Endothelial cell of umbilical vein (primary cell): ENCODE measurements around the gene TAF11L5. TPM values are rescaled to one million over a fixed set of nuclear protein-coding genes. Genes with fewer than 3 reads are reported as not detected.

ENCODE experiments used
- BruUV-seq: library from RNA; stranded (reverse); fragments of 400-500 nt; replicated peaks from 2 replicates; lab custom pipeline; 2021; lab: Mats Ljungman, UMichigan
- CTCF ChIA-PET: fragments of 300-600, 350-600 bp; sonication (Branson Sonifier 250); formaldehyde crosslinking; loops from one replicate; lab custom pipeline; 2021; ENCODE audit warnings: antibody characterized with exemption, inconsistent platforms; lab: Charles Lee
- POLR2A ChIA-PET: fragments of 300-600, 350-600 bp; sonication (Branson Sonifier 250); formaldehyde crosslinking; loops from one replicate; lab custom pipeline; 2021; ENCODE audit warnings: antibody characterized with exemption, inconsistent platforms; lab: Charles Lee
- DNase-seq: peaks from one replicate; pipeline ENCODE4 v3.0.0-alpha.2; 2011; ENCODE audit warnings: low read depth, low spot score
- FAIRE-seq: peaks from 2 replicates; lab custom pipeline; 2011; peaks lifted over from hg19 to GRCh38; lab: Jason Lieb, UNC
- H2AFZ ChIP-seq: 2 replicates; pipeline ENCODE4 v1.6.0; 2012; ENCODE audit warnings: low read depth, low read length, control low read depth, inconsistent platforms
- H3K27ac ChIP-seq: 2 replicates; pipeline ENCODE4 v1.5.1; 2011; ENCODE audit warnings: low read depth, mild to moderate bottlenecking, control low read depth, low read length, moderate library complexity; ENCODE audit not compliant: insufficient read depth
- H3K27me3 ChIP-seq, 2 experiments: 2 replicates each; pipeline versions ENCODE4 v1.6.0 to v1.6.1; 2011; ENCODE audit warnings: low read length in 2 of 2, mixed read lengths in 1 of 2; ENCODE audit not compliant: control insufficient read depth in 2 of 2, insufficient read depth in 2 of 2
- H3K36me3 ChIP-seq, 2 experiments: 2 replicates in 1 of 2; 3 replicates in 1 of 2; pipeline ENCODE4 v1.5.1; 2011; ENCODE audit warnings: low read length in 2 of 2, mild to moderate bottlenecking in 1 of 2, moderate library complexity in 1 of 2; ENCODE audit not compliant: control insufficient read depth in 2 of 2, insufficient read depth in 2 of 2; ENCODE audit errors: extremely low read depth in 1 of 2
- H3K4me1 ChIP-seq: 3 replicates; pipeline ENCODE4 v1.5.1; 2011; ENCODE audit warnings: mild to moderate bottlenecking, low read length; ENCODE audit not compliant: control insufficient read depth, insufficient read depth; ENCODE audit errors: extremely low read depth
- H3K4me2 ChIP-seq: 2 replicates; pipeline ENCODE4 v1.6.1; 2011; ENCODE audit warnings: low read length, control low read depth, mixed read lengths; ENCODE audit not compliant: insufficient read depth
- H3K4me3 ChIP-seq, 3 experiments: fragments of 200-600 bp in 1 of 3; sonication (generic), shearing (Covaris generic) in 1 of 3; replicated peaks in 1 of 3; 2 replicates each; pipeline ENCODE4 v1.5.1; 2011 to 2016; ENCODE audit warnings: control low read depth in 3 of 3, low read length in 3 of 3, mild to moderate bottlenecking in 2 of 3, inconsistent platforms in 1 of 3, low read depth in 1 of 3, moderate library complexity in 1 of 3; ENCODE audit not compliant: insufficient read depth in 1 of 3
- H3K79me2 ChIP-seq: 2 replicates; pipeline ENCODE4 v1.6.0; 2012; ENCODE audit warnings: low read length, inconsistent platforms; ENCODE audit not compliant: control insufficient read depth, insufficient read depth
- H3K9ac ChIP-seq: replicated peaks from 2 replicates; pipeline ENCODE3; 2011; ENCODE audit warnings: low read length, control low read depth; ENCODE audit not compliant: insufficient read depth; ENCODE audit errors: extremely low read depth
- H3K9me1 ChIP-seq: replicated peaks from 3 replicates; pipeline ENCODE4 v1.6.0; 2011; ENCODE audit warnings: mild to moderate bottlenecking, low read length; ENCODE audit not compliant: control insufficient read depth, insufficient read depth; ENCODE audit errors: extremely low read depth
- H3K9me3 ChIP-seq: replicated peaks from 2 replicates; pipeline ENCODE4 v1.5.1; 2012; ENCODE audit warnings: low read length, inconsistent platforms; ENCODE audit not compliant: control insufficient read depth, insufficient read depth
- H4K20me1 ChIP-seq: replicated peaks from 2 replicates; pipeline ENCODE3; 2011; ENCODE audit warnings: mild to moderate bottlenecking, low read length; ENCODE audit not compliant: control insufficient read depth, insufficient read depth; ENCODE audit errors: extremely low read depth
- CTCF ChIP-seq, 2 donors: IDR thresholded peaks; 1 replicate in 1 of 2; 2 replicates in 1 of 2; pipeline ENCODE4 v1.5.1; 2011; ENCODE audit warnings: low read length in 2 of 2, mild to moderate bottlenecking in 2 of 2, moderate library complexity in 2 of 2, control low read depth in 1 of 2, inconsistent platforms in 1 of 2, low read depth in 1 of 2; ENCODE audit not compliant: insufficient read depth in 1 of 2; ENCODE audit errors: extremely low read depth in 1 of 2
- EZH2 ChIP-seq: IDR thresholded peaks from 2 replicates; pipeline ENCODE4 v1.6.1; 2012; ENCODE audit warnings: borderline replicate concordance, low read depth, mild to moderate bottlenecking, moderate library complexity, low read length, inconsistent platforms; ENCODE audit not compliant: severe bottlenecking
- FOS ChIP-seq: IDR thresholded peaks from 2 replicates; pipeline ENCODE4 v1.6.1; 2011; ENCODE audit warnings: mild to moderate bottlenecking, low read length, moderate library complexity, borderline replicate concordance; ENCODE audit not compliant: insufficient read depth
- GATA2 ChIP-seq: IDR thresholded peaks from 2 replicates; pipeline ENCODE4 v1.7.0; 2011; ENCODE audit warnings: low read depth, mild to moderate bottlenecking, moderate library complexity, mixed read lengths, low read length; ENCODE audit not compliant: insufficient read length, insufficient read depth
- JUN ChIP-seq: IDR thresholded peaks from 2 replicates; pipeline ENCODE4 v1.6.1; 2011; ENCODE audit warnings: borderline replicate concordance, low read depth; ENCODE audit not compliant: insufficient read length, insufficient read depth
- MAX ChIP-seq: IDR thresholded peaks from 2 replicates; pipeline ENCODE4 v1.6.1; 2011; ENCODE audit not compliant: insufficient read depth, insufficient read length
- MYC ChIP-seq: IDR thresholded peaks from one replicate; pipeline ENCODE4 v1.6.1; 2011; ENCODE audit warnings: mild to moderate bottlenecking, low read depth, low read length
- POLR2A ChIP-seq: IDR thresholded peaks from 2 replicates; pipeline ENCODE4 v1.6.1; 2012; ENCODE audit warnings: low read depth, mild to moderate bottlenecking, control low read depth, low read length
- POLR2AphosphoS5 ChIP-seq: IDR thresholded peaks from 2 replicates; pipeline ENCODE4 v1.6.1; 2012; ENCODE audit warnings: low read depth, mild to moderate bottlenecking, control low read depth, low read length, moderate library complexity; ENCODE audit not compliant: insufficient read depth
- dilution Hi-C: fragments of 300-500 bp; cut with MboI; formaldehyde crosslinking; loops from one replicate; pipeline ENCODE4 v1.15.0; 2019; ENCODE audit warnings: low sequenced_read_pairs; ENCODE audit not compliant: extremely low pct_ligation_motif_present
- intact Hi-C: fragments of 100-400 bp; cut with micrococcal nuclease; formaldehyde crosslinking; loops from one replicate; pipeline ENCODE4 v1.10.0; 2022
- polyA plus RNA-seq, 4 experiments: library from polyadenylated mRNA; depleted of rRNA in 3 of 4; stranded (reverse) in 3 of 4; unstranded in 1 of 4; fragments of >200 nt; gene quantifications; 2 replicates each; pipeline versions ENCODE4 v1.2.1 to v1.2.3, GENCODE V29; 2011 to 2012; ENCODE audit warnings: missing spikeins in 1 of 4
- total RNA-seq: library from RNA; stranded (reverse); gene quantifications from 2 replicates; pipeline ENCODE4 v1.2.3, GENCODE V29; 2021

TAF11L5 gene
- total and polyA plus RNA-seq, 2 donors (not counting 3 experiments of a cell fraction or from before 2014, with no cell fraction given), result not detected

GRCh38 chr5:17481378-17481777 is 43.7 kb upstream of the TAF11L5 start:
- TF ChIP-seq JUN (no peak), CTCF (IDR thresholded peaks at IDR 0.05; ENCODE audit: extremely low read depth in 1 of 2, insufficient read depth in 1 of 2, low read depth in 1 of 2, low read length in 2 of 2) (no peak), EZH2 (no peak), POLR2A (no peak), POLR2AphosphoS5 (no peak)
- H3K27ac ChIP-seq, result no peak overlapping the region
- no peaks in the 10 kb centered on the region for H3K27me3 ChIP-seq
- no peaks in the 10 kb centered on the region for H3K9me3 ChIP-seq
- DNase-seq (no peak), FAIRE-seq (no peak)
- H2AFZ ChIP-seq, result no peak overlapping the region
- H3K9ac ChIP-seq, result no peak overlapping the region
- H3K4me1 ChIP-seq, result no peaks in the 10 kb centered on the region
- H3K4me2 ChIP-seq, result no peak overlapping the region
- intact Hi-C loops, result no loop called here
- H3K79me2 ChIP-seq, result no peaks in the 10 kb centered on the region
- CTCF ChIA-PET, result interaction anchor here (0.5 to 1.1 kb wide), 3 partner anchors 12 to 265 kb away, joined by 3 to 4 read pairs (median 4); no protein-coding TSS in a partner anchor
- POLR2A ChIA-PET, result no interaction called here
- no peaks in the 10 kb centered on the region for H3K9me1 ChIP-seq
- no TSS peak for BruUV-seq
- dilution Hi-C loops, result no loop called here
- no peak overlapping the region for H3K4me3 ChIP-seq
- H3K36me3 ChIP-seq, result no peaks in the 10 kb centered on the region
- H4K20me1 ChIP-seq, result no peaks in the 10 kb centered on the region

GRCh38 chr5:17482790-17483189 is 42.2 kb upstream of the TAF11L5 start:
- no peak overlapping the region for H3K27ac ChIP-seq
- CTCF ChIA-PET, result no interaction called here

More at GRCh38 chr5:17482790-17483189, 42.2 kb upstream of the TAF11L5 start:
- no peaks in the 10 kb centered on the region for H3K4me1 ChIP-seq
- H3K4me2 ChIP-seq, result no peak overlapping the region
- dilution Hi-C loops (no loop called here), intact Hi-C loops (no loop called here)
- TF ChIP-seq FOS (no peak), JUN (no peak), POLR2AphosphoS5 (no peak), MYC (no peak), MAX (no peak), GATA2 (no peak), EZH2 (no peak), POLR2A (no peak)
- BruUV-seq, result no TSS peak
- H3K9me1 ChIP-seq, result no peaks in the 10 kb centered on the region
- H4K20me1 ChIP-seq, result no peaks in the 10 kb centered on the region
- H3K9me3 ChIP-seq, result no peaks in the 10 kb centered on the region
- H3K27me3 ChIP-seq, result no peaks in the 10 kb centered on the region
- no peak overlapping the region for H3K4me3 ChIP-seq
- no peaks in the 10 kb centered on the region for H3K36me3 ChIP-seq
- FAIRE-seq, result peak; percentile 35
- H2AFZ ChIP-seq, result no peak overlapping the region
- DNase-seq, result no peak
- no peak overlapping the region for H3K9ac ChIP-seq
- no peaks in the 10 kb centered on the region for H3K79me2 ChIP-seq
- POLR2A ChIA-PET, result no interaction called here
